Common myeloid progenitor, CD34-positive (primary cell): ENCODE measurements around the gene DLX6.

Source experiments
- CTCF ChIA-PET: fragments of 350-600 bp; sonication (Branson Sonifier 250); formaldehyde crosslinking; loops from one replicate; lab custom pipeline; 2021; ENCODE audit warnings: antibody characterized with exemption; lab: Charles Lee
- POLR2A ChIA-PET: fragments of 350-600 bp; sonication (Branson Sonifier 250); formaldehyde crosslinking; loops from one replicate; lab custom pipeline; 2021; ENCODE audit warnings: antibody characterized with exemption; lab: Charles Lee
- DNase-seq, 3 donors: peaks; one replicate each; pipeline versions ENCODE4 v3.0.0 to v3.0.0-alpha.2; 2013
- H3K27ac ChIP-seq, 2 experiments: 1 replicate in 1 of 2; 2 replicates in 1 of 2; pipeline ENCODE4 v1.7.0; 2013; ENCODE audit warnings: inconsistent platforms in 2 of 2, low read length in 2 of 2, mild to moderate bottlenecking in 2 of 2, low read depth in 1 of 2, moderate library complexity in 1 of 2; ENCODE audit not compliant: severe bottlenecking in 2 of 2, insufficient read depth in 1 of 2, poor library complexity in 1 of 2
- H3K27me3 ChIP-seq, 5 experiments: replicated peaks in 2 of 5; 1 replicate in 3 of 5; 2 replicates in 2 of 5; pipeline versions ENCODE4 v1.6.1 to v1.7.0; 2013; ENCODE audit warnings: low read length in 4 of 5, mild to moderate bottlenecking in 2 of 5, moderate library complexity in 2 of 5, inconsistent platforms in 1 of 5; ENCODE audit not compliant: insufficient read depth in 5 of 5, control insufficient read depth in 4 of 5
- H3K36me3 ChIP-seq, 4 experiments: 1 replicate in 2 of 4; 2 replicates in 2 of 4; pipeline versions ENCODE4 v1.6.1 to v1.7.0; 2013; ENCODE audit warnings: low read length in 3 of 4, control low read depth in 1 of 4, mild to moderate bottlenecking in 1 of 4; ENCODE audit not compliant: control insufficient read depth in 4 of 4, insufficient read depth in 4 of 4
- H3K4me1 ChIP-seq, 4 experiments: 1 replicate in 3 of 4; 2 replicates in 1 of 4; pipeline versions ENCODE4 v1.6.1 to v1.7.1; 2013; ENCODE audit warnings: low read length in 3 of 4, mild to moderate bottlenecking in 3 of 4, control low read depth in 1 of 4, inconsistent platforms in 1 of 4, moderate library complexity in 1 of 4; ENCODE audit not compliant: control insufficient read depth in 4 of 4, insufficient read depth in 4 of 4; ENCODE audit errors: control extremely low read depth in 1 of 4
- H3K4me3 ChIP-seq, 7 experiments: 1 replicate in 4 of 7; 2 replicates in 3 of 7; pipeline versions ENCODE4 v1.5.1 to v1.7.0; 2013; ENCODE audit warnings: mild to moderate bottlenecking in 7 of 7, low read length in 6 of 7, moderate library complexity in 6 of 7, inconsistent platforms in 2 of 7, low read depth in 2 of 7, control low read depth in 1 of 7; ENCODE audit not compliant: insufficient read depth in 4 of 7, control insufficient read depth in 1 of 7; ENCODE audit errors: extremely low read depth in 1 of 7
- H3K9me3 ChIP-seq, 5 experiments: 1 replicate in 4 of 5; 2 replicates in 1 of 5; pipeline versions ENCODE4 v1.6.1 to v1.7.1; 2013; ENCODE audit warnings: low read length in 4 of 5, mild to moderate bottlenecking in 2 of 5, inconsistent platforms in 1 of 5, low read depth in 1 of 5, moderate library complexity in 1 of 5; ENCODE audit not compliant: control insufficient read depth in 4 of 5, insufficient read depth in 2 of 5; ENCODE audit errors: control extremely low read depth in 1 of 5
- WGBS: methylation state at CpG from one replicate; pipeline ENCODE4 v1.1.5; 2013; ENCODE audit not compliant: insufficient coverage; 5-methylcytosine and 5-hydroxymethylcytosine counted together

The DLX6 gene

DNA sequence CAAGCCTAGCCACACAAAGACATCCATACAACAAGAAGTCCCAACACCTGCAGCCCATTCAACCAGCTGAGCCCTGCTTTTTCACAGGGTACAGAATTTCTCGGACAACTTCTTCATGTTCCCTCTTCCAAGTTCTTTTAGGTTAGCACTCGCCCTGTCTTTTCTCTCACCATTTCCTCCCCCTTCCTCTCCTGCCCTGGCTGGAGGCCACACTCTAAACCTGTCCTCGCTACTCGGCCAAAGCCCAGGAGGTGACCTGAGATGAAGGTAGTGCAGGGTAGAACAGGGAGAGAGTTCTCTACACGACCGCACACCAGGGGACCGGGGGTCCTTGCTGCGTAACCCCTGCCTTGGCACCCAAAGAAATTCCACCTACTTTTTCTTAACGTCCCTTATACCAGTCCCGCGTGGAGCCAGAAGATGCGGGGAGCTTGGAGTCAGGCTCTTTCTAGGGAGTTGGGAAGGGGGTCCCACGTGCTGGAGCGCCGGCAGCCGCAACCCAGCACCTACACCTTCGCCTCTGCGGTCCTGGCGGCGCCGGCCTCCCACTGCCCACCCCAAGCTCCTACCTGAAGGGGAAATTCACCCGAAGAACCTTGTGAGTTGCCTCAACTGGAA, 16.0 kb upstream of the DLX6 start:
- Histone ChIP-seq H3K27ac (no peak overlapping the region), H3K27me3 (peaks cover 41 to 91% (median 51%) of the 10 kb centered on the region in 5 experiments), H3K9me3 (peaks cover 0 to 12% (median 1%) of the 10 kb centered on the region in 5 experiments), H3K36me3 (no peaks in the 10 kb centered on the region), H3K4me1 (no peaks in the 10 kb centered on the region), H3K4me3 (no peak overlapping the region)
- POLR2A ChIA-PET = interaction anchor here (1.1 kb wide), 1 partner anchor 10 kb away, joined by 4 read pairs; no protein-coding TSS in a partner anchor
- CTCF ChIA-PET = interaction anchor here (1.5 to 3.2 kb wide), 2 partner anchors 37 to 38 kb away, joined by 4 to 9 read pairs; no protein-coding TSS in a partner anchor
- 7% methylated on average over 5 of the region's 22 CpGs for WGBS
- no peak for DNase-seq

DNA sequence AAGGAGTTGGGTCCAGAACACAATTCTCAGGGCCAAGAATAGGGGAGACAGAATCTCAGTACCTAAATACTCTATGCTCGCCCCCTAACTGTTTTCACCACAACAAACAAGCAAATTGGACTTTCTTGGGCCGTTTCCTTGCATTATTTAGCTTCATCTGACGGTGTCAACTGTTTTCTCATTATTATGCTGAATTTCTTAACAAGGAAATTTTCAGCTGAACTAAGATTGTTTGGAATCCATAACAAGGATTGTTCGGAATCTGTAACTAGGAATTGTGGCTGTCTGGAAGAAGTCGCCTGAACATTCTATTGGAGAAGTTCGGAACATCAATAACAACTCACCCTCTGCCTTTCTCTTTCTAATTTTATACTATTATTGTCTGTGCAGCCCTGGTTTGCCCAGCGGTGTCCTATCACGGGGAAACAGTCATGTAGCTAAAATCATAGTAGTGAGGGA, 15.5 kb upstream of the DLX6 start:
- POLR2A ChIA-PET = interaction anchor here (1.1 kb wide), 1 partner anchor 9 kb away, joined by 4 read pairs; no protein-coding TSS in a partner anchor
- H3K36me3 ChIP-seq = no peaks in the 10 kb centered on the region
- H3K27ac ChIP-seq = no peak overlapping the region
- CTCF ChIA-PET = interaction anchor here (1.5 to 3.2 kb wide), 2 partner anchors 37 to 38 kb away, joined by 4 to 9 read pairs; no protein-coding TSS in a partner anchor
- WGBS = 26% methylated on average over 3 of the region's 8 CpGs
- no peak for DNase-seq
- no peaks in the 10 kb centered on the region for H3K4me1 ChIP-seq
- peaks cover 0 to 12% (median 4%) of the 10 kb centered on the region in 5 experiments for H3K9me3 ChIP-seq
- H3K4me3 ChIP-seq = no peak overlapping the region
- peaks cover 40 to 97% (median 53%) of the 10 kb centered on the region in 5 experiments for H3K27me3 ChIP-seq

DNA sequence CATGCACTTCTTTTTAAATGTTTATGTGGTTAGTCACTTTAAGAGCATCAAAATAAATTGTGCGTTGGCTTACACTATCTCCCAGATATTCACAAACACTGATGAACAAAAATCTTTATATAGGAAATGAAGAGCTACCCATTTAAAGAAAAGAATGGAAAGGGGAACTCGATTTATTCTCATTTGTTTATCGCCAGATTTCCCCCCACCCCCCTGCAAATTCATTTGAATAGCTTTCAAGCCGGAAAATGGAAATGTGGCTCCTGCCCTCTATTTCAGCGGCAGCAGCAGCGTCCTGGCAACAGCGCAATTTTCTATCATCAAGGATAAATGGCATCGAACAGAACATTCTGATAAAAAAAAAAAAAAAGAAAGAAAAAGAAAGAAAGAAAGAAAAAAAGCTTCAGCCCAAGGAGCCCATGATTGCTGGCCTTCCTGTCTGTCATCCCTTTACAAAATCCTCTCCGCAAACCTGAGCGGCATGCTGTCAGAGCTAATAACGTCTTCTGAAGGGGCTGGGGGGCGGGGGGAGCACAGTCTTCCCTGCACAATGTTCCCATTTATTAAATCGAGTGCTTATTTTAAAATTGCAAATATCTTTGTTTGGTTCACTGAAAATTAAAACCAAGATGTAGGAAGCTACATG, 13.7 kb upstream of the DLX6 start:
- H3K4me3 ChIP-seq = no peak overlapping the region
- ChIA-PET POLR2A (no interaction called here), CTCF (no interaction called here)
- H3K9me3 ChIP-seq = peaks cover 0 to 12% (median 3%) of the 10 kb centered on the region in 5 experiments
- H3K36me3 ChIP-seq = no peaks in the 10 kb centered on the region
- H3K27ac ChIP-seq = no peak overlapping the region
- WGBS = no CpG with 5 or more reads among the region's 13 CpGs
- no peaks in the 10 kb centered on the region for H3K4me1 ChIP-seq
- peaks cover 37 to 97% (median 64%) of the 10 kb centered on the region in 5 experiments for H3K27me3 ChIP-seq
- DNase-seq = no peak

DNA sequence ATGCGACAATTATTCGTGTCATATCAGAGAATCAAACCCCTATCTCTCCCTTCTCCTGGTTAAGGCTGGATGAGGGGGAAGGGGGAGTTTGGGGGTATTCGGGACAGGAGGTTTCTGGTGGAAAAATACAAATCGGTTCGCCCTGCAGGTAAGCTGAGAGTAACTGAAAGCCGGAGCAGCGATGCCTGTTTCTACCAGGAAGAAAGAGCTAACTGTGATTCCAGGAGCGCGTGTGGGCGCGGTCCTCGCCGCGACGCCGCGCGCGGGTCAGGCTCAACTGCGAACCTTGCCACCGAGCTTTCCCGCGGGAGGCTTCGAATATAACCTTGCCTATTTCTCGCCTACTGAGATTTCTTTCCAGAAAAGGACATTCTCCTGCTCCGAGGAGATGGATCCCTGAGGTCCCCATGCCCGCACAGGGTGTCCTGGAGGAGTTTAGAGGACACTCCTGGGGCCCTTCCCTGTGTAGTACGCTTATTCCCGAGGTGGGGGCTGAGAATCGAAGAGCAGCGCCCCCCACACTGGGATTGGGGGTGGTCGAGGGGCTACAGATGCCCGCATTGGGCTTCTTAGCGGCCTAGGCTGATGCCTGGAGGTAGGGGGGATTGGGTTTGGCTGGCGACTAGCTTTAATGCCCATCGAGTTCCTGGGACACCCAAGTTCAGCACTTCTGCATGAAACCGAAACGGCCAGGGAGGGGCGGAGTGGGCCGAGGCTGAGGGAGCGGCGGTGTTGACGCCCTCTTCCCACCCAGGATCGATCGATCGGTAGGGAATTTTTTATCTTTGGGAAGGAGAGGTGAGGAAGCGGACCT, 13.0 kb upstream of the DLX6 start:
- Histone ChIP-seq H3K4me1 (no peaks in the 10 kb centered on the region), H3K4me3 (no peak overlapping the region), H3K36me3 (no peaks in the 10 kb centered on the region), H3K9me3 (peaks cover 0 to 12% (median 3%) of the 10 kb centered on the region in 5 experiments), H3K27ac (no peak overlapping the region), H3K27me3 (peaks cover 33 to 97% (median 66%) of the 10 kb centered on the region in 5 experiments)
- CTCF ChIA-PET = no interaction called here
- 13% methylated on average over 41 of the region's 47 CpGs for whole genome bisulfite sequencing
- DNase-seq = peak in 1 of 3 donors; percentile 4
- POLR2A ChIA-PET = no interaction called here

DNA sequence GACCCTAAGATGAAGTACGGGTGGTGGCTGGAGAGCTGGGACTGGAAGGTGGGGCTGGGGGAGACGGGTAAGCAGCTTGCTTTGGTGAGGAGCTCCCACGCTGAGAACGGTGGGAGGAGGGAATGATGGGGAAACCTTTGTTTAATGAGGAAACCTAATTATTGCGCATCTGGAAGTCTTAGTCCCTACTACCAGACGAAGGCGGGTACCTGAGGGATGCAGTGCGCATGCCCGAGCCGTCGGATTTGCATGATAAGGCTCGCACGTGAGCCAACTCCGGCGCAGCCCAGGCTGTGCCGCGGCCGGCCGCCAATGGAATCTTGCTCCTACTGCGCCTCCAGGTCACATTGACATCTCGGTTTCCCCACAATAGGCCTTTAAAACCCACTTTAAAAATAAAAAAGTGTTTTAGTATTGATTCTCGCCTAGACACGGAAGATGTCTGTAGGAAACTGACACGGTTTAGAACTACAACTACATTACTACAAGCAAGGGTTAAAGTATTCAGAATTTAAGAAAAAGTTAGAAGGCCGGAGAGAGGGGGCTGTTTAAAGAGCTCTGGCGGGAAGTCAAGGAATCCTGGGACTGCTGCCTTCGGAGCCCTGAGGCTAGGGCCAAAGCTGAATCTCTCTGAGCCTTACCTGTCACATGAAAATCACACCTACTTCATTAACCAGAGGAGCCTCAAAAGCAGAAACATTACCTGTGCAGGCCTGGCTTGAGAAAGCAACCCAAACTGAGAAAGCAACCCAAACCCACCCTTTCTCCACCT, 12.1 kb upstream of the DLX6 start:
- Histone ChIP-seq H3K27ac (no peak overlapping the region), H3K27me3 (peaks cover 31 to 98% (median 72%) of the 10 kb centered on the region in 5 experiments), H3K9me3 (peaks cover 0 to 12% (median 3%) of the 10 kb centered on the region in 5 experiments), H3K36me3 (no peaks in the 10 kb centered on the region), H3K4me3 (no peak overlapping the region), H3K4me1 (no peaks in the 10 kb centered on the region)
- POLR2A ChIA-PET = no interaction called here
- CTCF ChIA-PET = interaction anchor here (0.6 kb wide), 1 partner anchor 21 kb away, joined by 3 read pairs; no protein-coding TSS in a partner anchor
- peak in 2 of 3 donors; percentile 40 to 58 for DNase-seq
- WGBS = 18% methylated on average over 15 of the region's 27 CpGs

DNA sequence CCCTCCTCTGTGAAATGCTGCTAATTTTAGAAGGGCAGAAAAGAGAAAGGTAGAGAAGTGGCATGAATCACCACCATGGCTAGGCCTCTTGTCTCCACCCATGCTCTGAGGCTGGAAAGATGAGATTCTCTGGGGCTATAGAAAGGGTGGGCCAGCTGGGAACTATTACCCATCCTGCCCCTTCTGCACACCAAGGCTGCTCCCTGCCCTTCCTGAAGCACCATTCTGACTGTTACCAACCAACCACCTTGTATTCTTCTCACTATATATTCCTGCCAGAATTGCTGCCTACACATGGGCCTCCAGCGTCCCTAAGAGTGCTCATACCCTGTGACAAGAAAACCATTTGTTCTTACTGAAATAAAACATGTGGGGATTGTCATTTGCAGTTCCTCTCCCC, 11.4 kb upstream of the DLX6 start:
- Histone ChIP-seq H3K4me1 (no peaks in the 10 kb centered on the region), H3K9me3 (peaks cover 0 to 12% (median 3%) of the 10 kb centered on the region in 5 experiments), H3K4me3 (no peak overlapping the region), H3K27me3 (peaks cover 25 to 98% (median 68%) of the 10 kb centered on the region in 5 experiments), H3K27ac (no peak overlapping the region), H3K36me3 (no peaks in the 10 kb centered on the region)
- no CpG with 5 or more reads among the region's 1 CpG for WGBS
- ChIA-PET POLR2A (no interaction called here), CTCF (interaction anchor here (0.6 kb wide), 1 partner anchor 20 kb away, joined by 3 read pairs; no protein-coding TSS in a partner anchor)
- DNase-seq = peak in 1 of 3 donors; percentile 2
